ENCODE results near the gene CLASRP. TPM values are rescaled to one million over a fixed set of nuclear protein-coding genes. Genes with fewer than 3 reads are reported as not detected.
"Not testable (repeated sequence)": the region's sequence is repeated elsewhere in the genome, so short reads cannot be mapped to it uniquely, and the experiment has no call there.

Gene CLASRP
- polyA plus RNA-seq, 1 donor from 2014 or later: 30.1 TPM

DNA sequence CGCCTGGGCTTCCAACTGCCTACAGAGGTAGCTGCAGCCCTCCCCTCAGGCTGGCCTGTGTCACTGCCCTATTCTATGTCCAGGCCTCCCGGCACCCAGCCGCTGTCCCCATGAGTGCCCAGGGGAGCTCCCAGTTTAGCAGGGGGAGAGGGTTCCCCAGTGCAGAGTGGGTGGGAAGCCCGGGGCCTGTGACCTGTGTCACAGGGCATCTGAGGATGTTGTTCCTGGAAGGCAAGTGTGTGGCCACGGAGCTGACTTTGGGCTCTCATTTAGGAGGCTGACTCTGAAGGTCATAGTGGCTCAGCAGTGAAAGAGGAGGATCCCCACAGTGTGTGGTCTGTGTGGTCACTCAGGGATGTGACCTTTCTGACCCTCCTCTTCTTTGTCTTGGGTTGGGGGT is 79.3 kb downstream of the CLASRP start:
- Histone ChIP-seq H3K4me3 (ENCODE audit: low read length) (no peak overlapping the region), H2AFZ (ENCODE audit: low read depth, low read length) (no peak overlapping the region), H3K9me3 (ENCODE audit: low read length) (no peaks in the 10 kb centered on the region), H3K79me2 (replicated peaks; ENCODE audit: insufficient read depth, low read length) (peaks cover 30% of the 10 kb centered on the region), H3K9ac (ENCODE audit: low read length) (no peak overlapping the region), H3K27me3 (ENCODE audit: insufficient read depth, low read depth, low read length) (no peaks in the 10 kb centered on the region), H3K4me2 (ENCODE audit: low read length) (no peak overlapping the region), H3F3A (ENCODE audit: insufficient read depth, low read length, poor library complexity, severe bottlenecking) (no peaks in the 10 kb centered on the region), H3K27ac (ENCODE audit: low read length) (no peak overlapping the region), H4K20me1 (ENCODE audit: insufficient read depth) (no peaks in the 10 kb centered on the region), H3K9me2 (ENCODE audit: insufficient read depth, low read length) (no peaks in the 10 kb centered on the region), H3K36me3 (ENCODE audit: insufficient read depth, low read length) (no peaks in the 10 kb centered on the region)
- TF ChIP-seq POLR2AphosphoS5 (IDR thresholded peaks at IDR 0.05): no peak
- no peak for TF ChIP-seq MXI1 (conservative IDR thresholded peaks at IDR 0.05; ENCODE audit: poor library complexity, severe bottlenecking)
- no peak for TF ChIP-seq EZH2 (IDR thresholded peaks at IDR 0.05; ENCODE audit: borderline replicate concordance, insufficient read depth, low read length, poor library complexity, severe bottlenecking)
- TF ChIP-seq, protein P1, sequence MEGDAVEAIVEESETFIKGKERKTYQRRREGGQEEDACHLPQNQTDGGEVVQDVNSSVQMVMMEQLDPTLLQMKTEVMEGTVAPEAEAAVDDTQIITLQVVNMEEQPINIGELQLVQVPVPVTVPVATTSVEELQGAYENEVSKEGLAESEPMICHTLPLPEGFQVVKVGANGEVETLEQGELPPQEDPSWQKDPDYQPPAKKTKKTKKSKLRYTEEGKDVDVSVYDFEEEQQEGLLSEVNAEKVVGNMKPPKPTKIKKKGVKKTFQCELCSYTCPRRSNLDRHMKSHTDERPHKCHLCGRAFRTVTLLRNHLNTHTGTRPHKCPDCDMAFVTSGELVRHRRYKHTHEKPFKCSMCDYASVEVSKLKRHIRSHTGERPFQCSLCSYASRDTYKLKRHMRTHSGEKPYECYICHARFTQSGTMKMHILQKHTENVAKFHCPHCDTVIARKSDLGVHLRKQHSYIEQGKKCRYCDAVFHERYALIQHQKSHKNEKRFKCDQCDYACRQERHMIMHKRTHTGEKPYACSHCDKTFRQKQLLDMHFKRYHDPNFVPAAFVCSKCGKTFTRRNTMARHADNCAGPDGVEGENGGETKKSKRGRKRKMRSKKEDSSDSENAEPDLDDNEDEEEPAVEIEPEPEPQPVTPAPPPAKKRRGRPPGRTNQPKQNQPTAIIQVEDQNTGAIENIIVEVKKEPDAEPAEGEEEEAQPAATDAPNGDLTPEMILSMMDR (IDR thresholded peaks at IDR 0.05; ENCODE audit: poor library complexity, severe bottlenecking): no peak
- TF ChIP-seq, protein P2, sequence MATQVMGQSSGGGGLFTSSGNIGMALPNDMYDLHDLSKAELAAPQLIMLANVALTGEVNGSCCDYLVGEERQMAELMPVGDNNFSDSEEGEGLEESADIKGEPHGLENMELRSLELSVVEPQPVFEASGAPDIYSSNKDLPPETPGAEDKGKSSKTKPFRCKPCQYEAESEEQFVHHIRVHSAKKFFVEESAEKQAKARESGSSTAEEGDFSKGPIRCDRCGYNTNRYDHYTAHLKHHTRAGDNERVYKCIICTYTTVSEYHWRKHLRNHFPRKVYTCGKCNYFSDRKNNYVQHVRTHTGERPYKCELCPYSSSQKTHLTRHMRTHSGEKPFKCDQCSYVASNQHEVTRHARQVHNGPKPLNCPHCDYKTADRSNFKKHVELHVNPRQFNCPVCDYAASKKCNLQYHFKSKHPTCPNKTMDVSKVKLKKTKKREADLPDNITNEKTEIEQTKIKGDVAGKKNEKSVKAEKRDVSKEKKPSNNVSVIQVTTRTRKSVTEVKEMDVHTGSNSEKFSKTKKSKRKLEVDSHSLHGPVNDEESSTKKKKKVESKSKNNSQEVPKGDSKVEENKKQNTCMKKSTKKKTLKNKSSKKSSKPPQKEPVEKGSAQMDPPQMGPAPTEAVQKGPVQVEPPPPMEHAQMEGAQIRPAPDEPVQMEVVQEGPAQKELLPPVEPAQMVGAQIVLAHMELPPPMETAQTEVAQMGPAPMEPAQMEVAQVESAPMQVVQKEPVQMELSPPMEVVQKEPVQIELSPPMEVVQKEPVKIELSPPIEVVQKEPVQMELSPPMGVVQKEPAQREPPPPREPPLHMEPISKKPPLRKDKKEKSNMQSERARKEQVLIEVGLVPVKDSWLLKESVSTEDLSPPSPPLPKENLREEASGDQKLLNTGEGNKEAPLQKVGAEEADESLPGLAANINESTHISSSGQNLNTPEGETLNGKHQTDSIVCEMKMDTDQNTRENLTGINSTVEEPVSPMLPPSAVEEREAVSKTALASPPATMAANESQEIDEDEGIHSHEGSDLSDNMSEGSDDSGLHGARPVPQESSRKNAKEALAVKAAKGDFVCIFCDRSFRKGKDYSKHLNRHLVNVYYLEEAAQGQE (IDR thresholded peaks at IDR 0.05; ENCODE audit: borderline replicate concordance): no peak
- no peak for TF ChIP-seq SMC3 (conservative IDR thresholded peaks at IDR 0.05; ENCODE audit: poor library complexity)
- no peak for TF ChIP-seq RAD21 (conservative IDR thresholded peaks at IDR 0.05)
- no peak for TF ChIP-seq TAF1 (IDR thresholded peaks at IDR 0.05; ENCODE audit: low read depth)
- no peak for TF ChIP-seq EP300 (conservative IDR thresholded peaks at IDR 0.05; ENCODE audit: poor library complexity, severe bottlenecking)

DNA sequence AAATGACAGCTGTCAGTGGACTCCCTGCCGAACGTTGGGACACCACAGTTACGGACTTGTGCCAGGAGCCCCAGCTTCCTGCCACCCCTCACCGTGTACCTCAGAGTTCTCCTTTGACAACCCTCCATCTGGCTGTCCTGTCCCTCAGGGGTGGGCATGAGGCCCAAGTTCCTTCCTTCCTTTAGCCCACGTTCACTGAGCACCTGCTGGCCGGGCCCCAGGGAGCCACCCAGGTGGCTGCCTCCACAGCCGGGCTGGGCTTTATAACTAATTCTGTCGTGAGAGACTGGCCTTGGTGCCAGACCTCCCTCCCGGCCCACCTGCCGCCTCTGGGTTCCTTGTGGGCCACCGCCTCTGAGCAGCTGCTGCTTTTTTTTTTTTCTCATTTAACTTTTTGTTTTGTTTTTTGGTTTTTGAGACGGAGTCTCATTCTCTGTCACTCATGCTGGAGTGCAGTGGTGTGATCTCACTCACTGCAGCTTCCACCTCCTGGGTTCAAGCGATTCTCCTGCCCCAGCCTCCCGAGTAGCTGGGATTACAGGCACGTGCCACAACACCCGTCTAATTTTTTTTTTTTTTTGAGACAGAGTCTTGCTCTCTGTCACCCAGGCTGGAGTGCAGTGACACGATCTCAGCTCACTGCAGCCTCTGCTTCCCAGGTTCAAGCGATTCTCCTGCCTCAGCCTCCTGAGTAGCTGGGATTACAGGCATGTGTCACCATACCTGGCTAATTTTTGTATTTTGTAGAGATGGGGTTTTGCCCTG is 79.9 kb downstream of the CLASRP start:
- not testable (repeated sequence) for H3K27ac ChIP-seq (ENCODE audit: low read length); H3F3A ChIP-seq (ENCODE audit: insufficient read depth, low read length, poor library complexity, severe bottlenecking); H3K27me3 ChIP-seq (ENCODE audit: insufficient read depth, low read depth, low read length); H4K20me1 ChIP-seq (ENCODE audit: insufficient read depth); H3K4me3 ChIP-seq (ENCODE audit: low read length); H2AFZ ChIP-seq (ENCODE audit: low read depth, low read length); H3K9ac ChIP-seq (ENCODE audit: low read length); H3K9me2 ChIP-seq (ENCODE audit: insufficient read depth, low read length); H3K36me3 ChIP-seq (ENCODE audit: insufficient read depth, low read length); H3K4me2 ChIP-seq (ENCODE audit: low read length); H3K9me3 ChIP-seq (ENCODE audit: low read length)
- peaks cover 27% of the 10 kb centered on the region for H3K79me2 ChIP-seq (replicated peaks; ENCODE audit: insufficient read depth, low read length)
